ENCODE results near the gene PTPN5.

DNA sequence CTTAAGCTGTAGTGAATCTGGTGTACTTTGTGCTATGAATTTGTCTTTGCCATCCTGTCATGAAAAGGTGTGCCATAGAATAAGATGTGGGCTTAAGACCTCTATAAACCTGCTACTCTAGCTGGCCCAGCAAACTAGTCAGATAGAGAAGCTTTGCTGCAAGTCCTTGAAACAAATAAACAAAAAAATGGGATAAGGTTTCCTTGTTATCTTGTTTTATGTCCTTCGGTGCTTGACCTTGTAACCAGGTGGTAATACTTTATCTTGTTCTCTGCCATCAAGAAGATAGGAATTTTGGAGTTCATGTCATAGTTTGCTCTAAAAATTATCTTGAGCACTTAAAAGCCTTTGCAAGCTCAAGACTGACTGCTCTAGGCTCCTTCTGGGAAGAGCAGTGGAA lies 107.3 kb downstream of the PTPN5 start:
- TF ChIP-seq, protein P1, sequence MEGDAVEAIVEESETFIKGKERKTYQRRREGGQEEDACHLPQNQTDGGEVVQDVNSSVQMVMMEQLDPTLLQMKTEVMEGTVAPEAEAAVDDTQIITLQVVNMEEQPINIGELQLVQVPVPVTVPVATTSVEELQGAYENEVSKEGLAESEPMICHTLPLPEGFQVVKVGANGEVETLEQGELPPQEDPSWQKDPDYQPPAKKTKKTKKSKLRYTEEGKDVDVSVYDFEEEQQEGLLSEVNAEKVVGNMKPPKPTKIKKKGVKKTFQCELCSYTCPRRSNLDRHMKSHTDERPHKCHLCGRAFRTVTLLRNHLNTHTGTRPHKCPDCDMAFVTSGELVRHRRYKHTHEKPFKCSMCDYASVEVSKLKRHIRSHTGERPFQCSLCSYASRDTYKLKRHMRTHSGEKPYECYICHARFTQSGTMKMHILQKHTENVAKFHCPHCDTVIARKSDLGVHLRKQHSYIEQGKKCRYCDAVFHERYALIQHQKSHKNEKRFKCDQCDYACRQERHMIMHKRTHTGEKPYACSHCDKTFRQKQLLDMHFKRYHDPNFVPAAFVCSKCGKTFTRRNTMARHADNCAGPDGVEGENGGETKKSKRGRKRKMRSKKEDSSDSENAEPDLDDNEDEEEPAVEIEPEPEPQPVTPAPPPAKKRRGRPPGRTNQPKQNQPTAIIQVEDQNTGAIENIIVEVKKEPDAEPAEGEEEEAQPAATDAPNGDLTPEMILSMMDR (IDR thresholded peaks at IDR 0.05): no peak
- TF ChIP-seq POLR2AphosphoS5 (IDR thresholded peaks at IDR 0.05) (no peak), EP300 (IDR thresholded peaks at IDR 0.05) (no peak)
